GM23338 (cell line): ENCODE results near the gene EGFL6. TPM values are rescaled to one million over a fixed set of nuclear protein-coding genes. Genes with fewer than 3 reads are reported as not detected.
A peak's percentile ranks its signal among the peaks of the same experiment; 100 is the strongest.

Experiments used
- ATAC-seq: fragments of 200-7000 bp; cut with Tn5 transposase; 3 replicates; pipeline ENCODE4 v1.9.1; 2020
- DNase-seq: peaks from one replicate; pipeline ENCODE4 v3.0.0-alpha.2; 2015; ENCODE audit warnings: low spot score
- H2AFZ ChIP-seq: fragments of 200-600 bp; sonication (generic); 2 replicates; pipeline ENCODE4 v1.8.0; 2016; ENCODE audit warnings: antibody characterized with exemption, mild to moderate bottlenecking, moderate library complexity
- H3F3A ChIP-seq: fragments of 200-600 bp; sonication (generic); replicated peaks from 2 replicates; pipeline ENCODE4 v1.8.0; 2017; ENCODE audit warnings: antibody characterized with exemption, mixed run types, low read depth
- H3K27ac ChIP-seq: fragments of 200-600 bp; sonication (generic); 2 replicates; pipeline ENCODE4 v1.6.1; 2016; ENCODE audit warnings: low read depth
- H3K27me3 ChIP-seq: fragments of 200-600 bp; sonication (generic); 2 replicates; pipeline ENCODE4 v1.8.0; 2016; ENCODE audit warnings: mild to moderate bottlenecking, mixed run types, moderate library complexity; ENCODE audit not compliant: insufficient read depth
- H3K36me3 ChIP-seq: fragments of 200-600 bp; sonication (generic); 2 replicates; pipeline ENCODE4 v1.8.0; 2016; ENCODE audit warnings: mild to moderate bottlenecking; ENCODE audit not compliant: insufficient read depth
- H3K4me1 ChIP-seq: fragments of 200-600 bp; sonication (generic); 2 replicates; pipeline ENCODE4 v1.8.0; 2016; ENCODE audit warnings: mild to moderate bottlenecking, moderate library complexity; ENCODE audit not compliant: insufficient read depth
- H3K4me2 ChIP-seq: fragments of 200-600 bp; sonication (generic); 2 replicates; pipeline ENCODE4 v1.7.1; 2017; ENCODE audit warnings: mixed run types
- H3K4me3 ChIP-seq: fragments of 200-600 bp; sonication (generic); 2 replicates; pipeline ENCODE4 v1.6.1; 2016; ENCODE audit warnings: mixed run types
- H3K79me2 ChIP-seq: fragments of 200-600 bp; sonication (generic); replicated peaks from 2 replicates; pipeline ENCODE4 v1.8.0; 2017; ENCODE audit warnings: mild to moderate bottlenecking; ENCODE audit not compliant: insufficient read depth
- H3K9me2 ChIP-seq: fragments of 200-600 bp; sonication (generic); 2 replicates; pipeline ENCODE4 v1.8.0; 2017; ENCODE audit not compliant: insufficient read depth
- H4K20me1 ChIP-seq: fragments of 200-600 bp; sonication (generic); replicated peaks from 2 replicates; pipeline ENCODE4 v1.8.0; 2017; ENCODE audit warnings: mild to moderate bottlenecking; ENCODE audit not compliant: insufficient read depth
- H3K27ac Mint-ChIP-seq: 2 replicates; pipeline ENCODE4 v1.8.0; 2020; ENCODE audit warnings: inconsistent platforms, mild to moderate bottlenecking, moderate library complexity, mixed read lengths
- H3K27me3 Mint-ChIP-seq: 3 replicates; pipeline ENCODE4 v1.8.0; 2022; ENCODE audit warnings: low read depth, mild to moderate bottlenecking, moderate library complexity, mixed read lengths, inconsistent platforms; ENCODE audit not compliant: insufficient read depth, poor library complexity
- H3K36me3 Mint-ChIP-seq: 3 replicates; pipeline ENCODE4 v1.8.0; 2021; ENCODE audit warnings: low read depth, mild to moderate bottlenecking, inconsistent platforms, moderate library complexity, mixed read lengths
- H3K4me1 Mint-ChIP-seq: 3 replicates; pipeline ENCODE4 v1.8.0; 2020; ENCODE audit warnings: mild to moderate bottlenecking, inconsistent platforms, mixed read lengths
- H3K4me3 Mint-ChIP-seq: 3 replicates; pipeline ENCODE4 v1.8.0; 2021; ENCODE audit warnings: moderate library complexity, mild to moderate bottlenecking, inconsistent platforms, mixed read lengths
- H3K9me3 Mint-ChIP-seq: 3 replicates; pipeline ENCODE4 v1.8.0; 2020; ENCODE audit warnings: moderate library complexity, mild to moderate bottlenecking, inconsistent platforms, mixed read lengths
- EZH2 ChIP-seq: fragments of 200-600 bp; sonication (generic); IDR thresholded peaks from one replicate; pipeline ENCODE4 v1.8.0; 2017; ENCODE audit warnings: antibody characterized with exemption, mild to moderate bottlenecking, low read depth; ENCODE audit not compliant: unreplicated experiment
- POLR2AphosphoS5 ChIP-seq: IDR thresholded peaks from 2 replicates; pipeline ENCODE4 v1.6.1; 2016; ENCODE audit warnings: antibody characterized with exemption, low read depth
- STAT1 ChIP-seq: IDR thresholded peaks from one replicate; pipeline ENCODE4 v1.6.1; 2016; ENCODE audit warnings: antibody characterized with exemption; ENCODE audit not compliant: unreplicated experiment
- ZNF114 ChIP-seq: fragments of 250-450 bp; sonication (Bioruptor Pico); IDR thresholded peaks from 2 replicates; pipeline ENCODE4 v1.5.0; 2020; ENCODE audit warnings: mild to moderate bottlenecking, moderate library complexity
- polyA plus RNA-seq: library from polyadenylated mRNA; unstranded; fragments of >200 nt; fragmentation: Nextera tagmentation; extraction: Ambion mirVana; gene quantifications from 2 replicates; pipeline ENCODE4 v1.2.1, GENCODE V29; 2016
- total RNA-seq: library from RNA; depleted of rRNA; stranded (reverse); fragments of >200 nt; shearing (Covaris generic); gene quantifications from 2 replicates; pipeline ENCODE4 v1.2.3, GENCODE V29; 2014
- TF ChIP-seq, protein P1 (sequence below): fragments of 250-450 bp; sonication (Bioruptor Pico); IDR thresholded peaks from 2 replicates; pipeline ENCODE4 v1.5.0; 2020; ENCODE audit warnings: mild to moderate bottlenecking, moderate library complexity
- TF ChIP-seq, protein P2 (sequence below), 2 experiments: fragments of 200-600 bp in 1 of 2; sonication (generic) in 1 of 2; conservative IDR thresholded peaks; 2 replicates each; pipeline versions ENCODE4 v1.5.1 to v1.6.1; 2016 to 2017; ENCODE audit warnings: antibody characterized with exemption in 2 of 2, low read depth in 2 of 2, mild to moderate bottlenecking in 2 of 2, moderate library complexity in 1 of 2

EGFL6 gene
- total and polyA plus RNA-seq, 2 experiments from 2014 or later, result 1.2 to 2.6 TPM

DNA sequence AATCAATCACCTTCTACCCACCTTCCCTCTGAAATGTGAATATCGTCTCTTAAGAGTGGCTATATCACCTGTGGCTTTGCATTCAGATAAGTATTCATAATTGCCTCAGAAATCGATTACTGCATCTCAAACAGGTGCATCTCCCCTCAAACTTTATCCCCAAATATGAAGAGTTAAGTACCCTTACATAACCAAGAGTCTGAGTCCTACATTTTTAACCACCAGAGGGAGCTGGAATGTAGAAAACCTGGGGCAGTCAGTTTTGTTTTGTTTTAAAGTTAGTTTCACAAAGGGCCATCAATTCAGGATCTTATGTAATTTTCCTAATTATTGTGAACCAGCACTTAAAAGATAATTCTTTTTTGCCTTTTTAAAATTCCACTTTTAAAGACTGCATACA, 89.2 kb downstream of the EGFL6 start:
- H3F3A ChIP-seq, result peaks cover 3% of the 10 kb centered on the region; the same call in 1 of the 2 replicates
- peaks cover 13% of the 10 kb centered on the region; the same call in 1 of the 2 replicates for H3K4me1 ChIP-seq
- H3K4me3 ChIP-seq, result no peak overlapping the region
- no peaks in the 10 kb centered on the region for H3K9me2 ChIP-seq
- Mint-ChIP-seq H3K4me1 (peaks cover 8% of the 10 kb centered on the region; the same call in 2 of the 3 replicates), H3K27ac (peak overlapping the region; percentile 78), H3K4me3 (no peak overlapping the region), H3K9me3 (no peaks in the 10 kb centered on the region), H3K36me3 (peaks cover 18% of the 10 kb centered on the region; the same call in 2 of the 3 replicates), H3K27me3 (no peaks in the 10 kb centered on the region)
- no peak overlapping the region for H3K4me2 ChIP-seq
- H2AFZ ChIP-seq, result no peak overlapping the region
- no peak for TF ChIP-seq POLR2AphosphoS5
- no peak for TF ChIP-seq EZH2
- TF ChIP-seq ZNF114 (CRISPR knock-in tag), result no peak
- no peak for TF ChIP-seq STAT1
- TF ChIP-seq, protein P1, sequence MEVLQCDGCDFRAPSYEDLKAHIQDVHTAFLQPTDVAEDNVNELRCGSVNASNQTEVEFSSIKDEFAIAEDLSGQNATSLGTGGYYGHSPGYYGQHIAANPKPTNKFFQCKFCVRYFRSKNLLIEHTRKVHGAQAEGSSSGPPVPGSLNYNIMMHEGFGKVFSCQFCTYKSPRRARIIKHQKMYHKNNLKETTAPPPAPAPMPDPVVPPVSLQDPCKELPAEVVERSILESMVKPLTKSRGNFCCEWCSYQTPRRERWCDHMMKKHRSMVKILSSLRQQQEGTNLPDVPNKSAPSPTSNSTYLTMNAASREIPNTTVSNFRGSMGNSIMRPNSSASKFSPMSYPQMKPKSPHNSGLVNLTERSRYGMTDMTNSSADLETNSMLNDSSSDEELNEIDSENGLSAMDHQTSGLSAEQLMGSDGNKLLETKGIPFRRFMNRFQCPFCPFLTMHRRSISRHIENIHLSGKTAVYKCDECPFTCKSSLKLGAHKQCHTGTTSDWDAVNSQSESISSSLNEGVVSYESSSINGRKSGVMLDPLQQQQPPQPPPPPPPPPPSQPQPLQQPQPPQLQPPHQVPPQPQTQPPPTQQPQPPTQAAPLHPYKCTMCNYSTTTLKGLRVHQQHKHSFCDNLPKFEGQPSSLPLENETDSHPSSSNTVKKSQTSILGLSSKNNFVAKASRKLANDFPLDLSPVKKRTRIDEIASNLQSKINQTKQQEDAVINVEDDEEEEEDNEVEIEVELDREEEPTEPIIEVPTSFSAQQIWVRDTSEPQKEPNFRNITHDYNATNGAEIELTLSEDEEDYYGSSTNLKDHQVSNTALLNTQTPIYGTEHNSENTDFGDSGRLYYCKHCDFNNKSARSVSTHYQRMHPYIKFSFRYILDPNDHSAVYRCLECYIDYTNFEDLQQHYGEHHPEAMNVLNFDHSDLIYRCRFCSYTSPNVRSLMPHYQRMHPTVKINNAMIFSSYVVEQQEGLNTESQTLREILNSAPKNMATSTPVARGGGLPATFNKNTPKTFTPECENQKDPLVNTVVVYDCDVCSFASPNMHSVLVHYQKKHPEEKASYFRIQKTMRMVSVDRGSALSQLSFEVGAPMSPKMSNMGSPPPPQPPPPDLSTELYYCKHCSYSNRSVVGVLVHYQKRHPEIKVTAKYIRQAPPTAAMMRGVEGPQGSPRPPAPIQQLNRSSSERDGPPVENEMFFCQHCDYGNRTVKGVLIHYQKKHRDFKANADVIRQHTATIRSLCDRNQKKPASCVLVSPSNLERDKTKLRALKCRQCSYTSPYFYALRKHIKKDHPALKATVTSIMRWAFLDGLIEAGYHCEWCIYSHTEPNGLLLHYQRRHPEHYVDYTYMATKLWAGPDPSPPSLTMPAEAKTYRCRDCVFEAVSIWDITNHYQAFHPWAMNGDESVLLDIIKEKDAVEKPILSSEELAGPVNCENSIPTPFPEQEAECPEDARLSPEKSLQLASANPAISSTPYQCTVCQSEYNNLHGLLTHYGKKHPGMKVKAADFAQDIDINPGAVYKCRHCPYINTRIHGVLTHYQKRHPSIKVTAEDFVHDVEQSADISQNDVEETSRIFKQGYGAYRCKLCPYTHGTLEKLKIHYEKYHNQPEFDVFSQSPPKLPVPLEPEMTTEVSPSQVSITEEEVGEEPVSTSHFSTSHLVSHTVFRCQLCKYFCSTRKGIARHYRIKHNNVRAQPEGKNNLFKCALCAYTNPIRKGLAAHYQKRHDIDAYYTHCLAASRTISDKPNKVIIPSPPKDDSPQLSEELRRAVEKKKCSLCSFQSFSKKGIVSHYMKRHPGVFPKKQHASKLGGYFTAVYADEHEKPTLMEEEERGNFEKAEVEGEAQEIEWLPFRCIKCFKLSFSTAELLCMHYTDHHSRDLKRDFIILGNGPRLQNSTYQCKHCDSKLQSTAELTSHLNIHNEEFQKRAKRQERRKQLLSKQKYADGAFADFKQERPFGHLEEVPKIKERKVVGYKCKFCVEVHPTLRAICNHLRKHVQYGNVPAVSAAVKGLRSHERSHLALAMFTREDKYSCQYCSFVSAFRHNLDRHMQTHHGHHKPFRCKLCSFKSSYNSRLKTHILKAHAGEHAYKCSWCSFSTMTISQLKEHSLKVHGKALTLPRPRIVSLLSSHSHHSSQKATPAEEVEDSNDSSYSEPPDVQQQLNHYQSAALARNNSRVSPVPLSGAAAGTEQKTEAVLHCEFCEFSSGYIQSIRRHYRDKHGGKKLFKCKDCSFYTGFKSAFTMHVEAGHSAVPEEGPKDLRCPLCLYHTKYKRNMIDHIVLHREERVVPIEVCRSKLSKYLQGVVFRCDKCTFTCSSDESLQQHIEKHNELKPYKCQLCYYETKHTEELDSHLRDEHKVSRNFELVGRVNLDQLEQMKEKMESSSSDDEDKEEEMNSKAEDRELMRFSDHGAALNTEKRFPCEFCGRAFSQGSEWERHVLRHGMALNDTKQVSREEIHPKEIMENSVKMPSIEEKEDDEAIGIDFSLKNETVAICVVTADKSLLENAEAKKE, result no peak
- TF ChIP-seq, protein P2, sequence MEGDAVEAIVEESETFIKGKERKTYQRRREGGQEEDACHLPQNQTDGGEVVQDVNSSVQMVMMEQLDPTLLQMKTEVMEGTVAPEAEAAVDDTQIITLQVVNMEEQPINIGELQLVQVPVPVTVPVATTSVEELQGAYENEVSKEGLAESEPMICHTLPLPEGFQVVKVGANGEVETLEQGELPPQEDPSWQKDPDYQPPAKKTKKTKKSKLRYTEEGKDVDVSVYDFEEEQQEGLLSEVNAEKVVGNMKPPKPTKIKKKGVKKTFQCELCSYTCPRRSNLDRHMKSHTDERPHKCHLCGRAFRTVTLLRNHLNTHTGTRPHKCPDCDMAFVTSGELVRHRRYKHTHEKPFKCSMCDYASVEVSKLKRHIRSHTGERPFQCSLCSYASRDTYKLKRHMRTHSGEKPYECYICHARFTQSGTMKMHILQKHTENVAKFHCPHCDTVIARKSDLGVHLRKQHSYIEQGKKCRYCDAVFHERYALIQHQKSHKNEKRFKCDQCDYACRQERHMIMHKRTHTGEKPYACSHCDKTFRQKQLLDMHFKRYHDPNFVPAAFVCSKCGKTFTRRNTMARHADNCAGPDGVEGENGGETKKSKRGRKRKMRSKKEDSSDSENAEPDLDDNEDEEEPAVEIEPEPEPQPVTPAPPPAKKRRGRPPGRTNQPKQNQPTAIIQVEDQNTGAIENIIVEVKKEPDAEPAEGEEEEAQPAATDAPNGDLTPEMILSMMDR (conservative IDR thresholded peaks at IDR 0.05; ENCODE audit: low read depth in 2 of 2), result peak; percentile 56 to 69
- H3K79me2 ChIP-seq, result no peaks in the 10 kb centered on the region
- no peak overlapping the region for H3K27ac ChIP-seq
- H3K27me3 ChIP-seq, result no peaks in the 10 kb centered on the region
- H4K20me1 ChIP-seq, result no peaks in the 10 kb centered on the region
- no peaks in the 10 kb centered on the region for H3K36me3 ChIP-seq
- ATAC-seq, result peak; percentile 32; the same call in 2 of the 3 replicates
- DNase-seq, result peak; percentile 65
